ENCODE measurements around the gene LAMC1. TPM values are rescaled to one million over a fixed set of nuclear protein-coding genes. Genes with fewer than 3 reads are reported as not detected.
"Not testable (repeated sequence)": the region's sequence is repeated elsewhere in the genome, so short reads cannot be mapped to it uniquely, and the experiment has no call there.

The LAMC1 gene
- total RNA-seq, 1 experiment from 2014 or later: 113 TPM

GRCh38 chr1:183063349-183063748, 40.1 kb downstream of the LAMC1 start:
- no peak overlapping the region for H3K4me3 ChIP-seq (ENCODE audit: low read depth in 2 of 2, low read length in 2 of 2)
- ChIA-PET CTCF (no interaction called here), POLR2A (interaction anchor here (0.5 kb wide), 1 partner anchor 31 kb away, joined by 3 read pairs; no protein-coding TSS in a partner anchor)
- ATAC-seq (no peak), DNase-seq (ENCODE audit: low read depth, low spot score) (no peak)
- H3K36me3 ChIP-seq (ENCODE audit: control insufficient read depth, insufficient read depth, low read length): no peaks in the 10 kb centered on the region
- in situ Hi-C loops (cut with HindIII; ENCODE audit: low pct_unique_long_range_greater_than_20kb, low sequenced_read_pairs) (no loop called here), intact Hi-C loops (cut with micrococcal nuclease; ENCODE audit: unreplicated experiment) (no loop called here)
- H3K27me3 ChIP-seq (ENCODE audit: control insufficient read depth, insufficient read depth, low read length): no peaks in the 10 kb centered on the region
- peaks cover 29% of the 10 kb centered on the region for H3K4me1 ChIP-seq (ENCODE audit: control insufficient read depth, insufficient read depth, low read length)
- H3K27ac ChIP-seq (ENCODE audit: low read length): no peak overlapping the region
- TF ChIP-seq POLR2AphosphoS5 (IDR thresholded peaks at IDR 0.05; ENCODE audit: low read depth, low read length): no peak
- TF ChIP-seq SIN3A (IDR thresholded peaks at IDR 0.05; ENCODE audit: borderline replicate concordance, insufficient read depth, low read depth, low read length): no peak
- no peak for TF ChIP-seq TCF7L2 (IDR thresholded peaks at IDR 0.05; ENCODE audit: low read depth, low read length)
- no peak for TF ChIP-seq REST (IDR thresholded peaks at IDR 0.05; ENCODE audit: insufficient read depth in 1 of 2, low read depth in 2 of 2, low read length in 1 of 2)
- TF ChIP-seq, protein P1, sequence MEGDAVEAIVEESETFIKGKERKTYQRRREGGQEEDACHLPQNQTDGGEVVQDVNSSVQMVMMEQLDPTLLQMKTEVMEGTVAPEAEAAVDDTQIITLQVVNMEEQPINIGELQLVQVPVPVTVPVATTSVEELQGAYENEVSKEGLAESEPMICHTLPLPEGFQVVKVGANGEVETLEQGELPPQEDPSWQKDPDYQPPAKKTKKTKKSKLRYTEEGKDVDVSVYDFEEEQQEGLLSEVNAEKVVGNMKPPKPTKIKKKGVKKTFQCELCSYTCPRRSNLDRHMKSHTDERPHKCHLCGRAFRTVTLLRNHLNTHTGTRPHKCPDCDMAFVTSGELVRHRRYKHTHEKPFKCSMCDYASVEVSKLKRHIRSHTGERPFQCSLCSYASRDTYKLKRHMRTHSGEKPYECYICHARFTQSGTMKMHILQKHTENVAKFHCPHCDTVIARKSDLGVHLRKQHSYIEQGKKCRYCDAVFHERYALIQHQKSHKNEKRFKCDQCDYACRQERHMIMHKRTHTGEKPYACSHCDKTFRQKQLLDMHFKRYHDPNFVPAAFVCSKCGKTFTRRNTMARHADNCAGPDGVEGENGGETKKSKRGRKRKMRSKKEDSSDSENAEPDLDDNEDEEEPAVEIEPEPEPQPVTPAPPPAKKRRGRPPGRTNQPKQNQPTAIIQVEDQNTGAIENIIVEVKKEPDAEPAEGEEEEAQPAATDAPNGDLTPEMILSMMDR (IDR thresholded peaks at IDR 0.05): no peak
- H3K9me3 ChIP-seq (ENCODE audit: control insufficient read depth, insufficient read depth, low read depth, low read length): no peaks in the 10 kb centered on the region
- no TSS peak for BruUV-seq (replicated peaks)

DNA sequence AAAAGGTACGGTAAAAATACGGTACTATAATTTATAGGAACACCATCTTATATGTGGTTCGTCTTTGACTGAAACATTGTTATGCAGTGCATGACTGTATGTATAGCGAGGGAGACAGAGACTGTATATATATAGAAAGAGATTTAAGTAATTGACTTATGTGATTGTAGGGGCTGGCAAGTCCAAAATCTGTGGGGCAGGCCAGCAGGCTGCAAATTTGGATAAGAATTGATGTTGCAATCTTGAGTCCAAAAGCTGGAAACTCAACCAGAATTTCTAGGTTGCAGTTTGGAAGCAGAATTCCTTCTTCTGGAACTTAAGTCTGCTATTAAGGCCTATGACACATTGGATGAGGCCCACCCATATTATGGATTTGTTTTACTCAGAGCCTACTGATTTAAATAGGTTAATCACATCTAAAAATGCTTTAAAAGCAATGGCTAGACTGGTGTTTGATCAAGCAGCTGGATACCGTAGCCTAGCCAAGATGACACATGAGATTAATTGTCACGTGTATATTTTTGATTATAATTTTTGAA, 42.0 kb downstream of the LAMC1 start:
- H3K4me3 ChIP-seq (ENCODE audit: low read depth in 2 of 2, low read length in 2 of 2): no peak overlapping the region
- ChIA-PET CTCF (interaction anchor here (0.6 kb wide), 2 partner anchors 10 to 603 kb away, joined by 5 to 10 read pairs; no protein-coding TSS in a partner anchor), POLR2A (no interaction called here)
- H3K27ac ChIP-seq (ENCODE audit: low read length): no peak overlapping the region
- H3K4me1 ChIP-seq (ENCODE audit: control insufficient read depth, insufficient read depth, low read length): peaks cover 21% of the 10 kb centered on the region
- no peak for TF ChIP-seq REST (IDR thresholded peaks at IDR 0.05; ENCODE audit: insufficient read depth in 1 of 2, low read depth in 2 of 2, low read length in 1 of 2)
- TF ChIP-seq, protein P1 (IDR thresholded peaks at IDR 0.05): no peak
- TF ChIP-seq POLR2AphosphoS5 (IDR thresholded peaks at IDR 0.05; ENCODE audit: low read depth, low read length): no peak
- no peak for TF ChIP-seq SIN3A (IDR thresholded peaks at IDR 0.05; ENCODE audit: borderline replicate concordance, insufficient read depth, low read depth, low read length)
- TF ChIP-seq TCF7L2 (IDR thresholded peaks at IDR 0.05; ENCODE audit: low read depth, low read length): no peak
- ATAC-seq (no peak), DNase-seq (ENCODE audit: low read depth, low spot score) (no peak)
- no TSS peak for BruUV-seq (replicated peaks)
- no peaks in the 10 kb centered on the region for H3K9me3 ChIP-seq (ENCODE audit: control insufficient read depth, insufficient read depth, low read depth, low read length)
- H3K36me3 ChIP-seq (ENCODE audit: control insufficient read depth, insufficient read depth, low read length): no peaks in the 10 kb centered on the region
- intact Hi-C loops (cut with micrococcal nuclease; ENCODE audit: unreplicated experiment) (no loop called here), in situ Hi-C loops (cut with HindIII; ENCODE audit: low pct_unique_long_range_greater_than_20kb, low sequenced_read_pairs) (no loop called here)
- no peaks in the 10 kb centered on the region for H3K27me3 ChIP-seq (ENCODE audit: control insufficient read depth, insufficient read depth, low read length)

GRCh38 chr1:183066432-183066831, 43.2 kb downstream of the LAMC1 start:
- POLR2A ChIA-PET: not testable (repeated sequence)
- H3K4me1 ChIP-seq (ENCODE audit: control insufficient read depth, insufficient read depth, low read length): peaks cover 15% of the 10 kb centered on the region

More at GRCh38 chr1:183066432-183066831, 43.2 kb downstream of the LAMC1 start:
- H3K4me3 ChIP-seq (ENCODE audit: low read depth in 2 of 2, low read length in 2 of 2); H3K27me3 ChIP-seq (ENCODE audit: control insufficient read depth, insufficient read depth, low read length); H3K9me3 ChIP-seq (ENCODE audit: control insufficient read depth, insufficient read depth, low read depth, low read length); BruUV-seq (replicated peaks); DNase-seq (ENCODE audit: low read depth, low spot score); intact Hi-C loops (cut with micrococcal nuclease; ENCODE audit: unreplicated experiment); H3K36me3 ChIP-seq (ENCODE audit: control insufficient read depth, insufficient read depth, low read length); in situ Hi-C loops (cut with HindIII; ENCODE audit: low pct_unique_long_range_greater_than_20kb, low sequenced_read_pairs); ATAC-seq; CTCF ChIA-PET; H3K27ac ChIP-seq (ENCODE audit: low read length): not testable (repeated sequence)

Measured in Panc1 (cell line).